Neural progenitor cell (in vitro differentiated cells): ENCODE measurements around the gene GSTM4. TPM values are rescaled to one million over a fixed set of nuclear protein-coding genes. Genes with fewer than 3 reads are reported as not detected.
A peak's percentile ranks its signal among the peaks of the same experiment; 100 is the strongest.

Experiments used
- DNase-seq: peaks from one replicate; pipeline ENCODE4 v3.0.0-alpha.2; 2016; ENCODE audit warnings: low spot score
- H2AFZ ChIP-seq: fragments of 200-600 bp; sonication (generic); replicated peaks from 2 replicates; pipeline ENCODE4 v1.6.1; 2016; ENCODE audit warnings: antibody characterized with exemption
- H3F3A ChIP-seq: fragments of 200-600 bp; sonication (generic); 2 replicates; pipeline ENCODE4 v1.6.1; 2016; ENCODE audit warnings: antibody characterized with exemption, low read depth
- H3K27ac ChIP-seq: fragments of 200-600 bp; sonication (generic); 2 replicates; pipeline ENCODE4 v1.5.1; 2016; ENCODE audit warnings: mild to moderate bottlenecking
- H3K27me3 ChIP-seq: fragments of 200-600 bp; sonication (generic); 2 replicates; pipeline ENCODE4 v1.6.1; 2016; ENCODE audit warnings: mild to moderate bottlenecking, moderate library complexity
- H3K36me3 ChIP-seq: fragments of 200-600 bp; sonication (generic); 2 replicates; pipeline ENCODE4 v1.5.1; 2016
- H3K4me1 ChIP-seq: fragments of 200-600 bp; sonication (generic); 2 replicates; pipeline ENCODE4 v1.6.1; 2016; ENCODE audit warnings: mixed run types
- H3K4me2 ChIP-seq: fragments of 200-600 bp; sonication (generic); 2 replicates; pipeline ENCODE4 v1.6.1; 2016
- H3K4me3 ChIP-seq: fragments of 200-600 bp; sonication (generic); 2 replicates; pipeline ENCODE4 v1.5.1; 2016
- H3K79me2 ChIP-seq: fragments of 200-600 bp; sonication (generic); 2 replicates; pipeline ENCODE4 v1.6.1; 2016; ENCODE audit warnings: low read depth
- H3K9ac ChIP-seq: fragments of 200-600 bp; sonication (generic); 2 replicates; pipeline ENCODE4 v1.6.1; 2016
- H3K9me3 ChIP-seq: fragments of 200-600 bp; sonication (generic); 2 replicates; pipeline ENCODE4 v1.5.1; 2016; ENCODE audit warnings: low read depth
- H4K20me1 ChIP-seq: fragments of 200-600 bp; sonication (generic); 2 replicates; pipeline ENCODE4 v1.6.1; 2016; ENCODE audit warnings: low read depth
- H3K27ac Mint-ChIP-seq: 3 replicates; pipeline ENCODE4 v1.8.0; 2021; ENCODE audit warnings: mixed read lengths
- H3K27me3 Mint-ChIP-seq: 2 replicates; pipeline ENCODE4 v1.8.0; 2022; ENCODE audit warnings: low read depth, mild to moderate bottlenecking, inconsistent platforms, moderate library complexity, mixed read lengths; ENCODE audit not compliant: insufficient read depth
- H3K36me3 Mint-ChIP-seq: 3 replicates; pipeline ENCODE4 v1.8.0; 2021; ENCODE audit warnings: mixed read lengths
- H3K4me1 Mint-ChIP-seq: 3 replicates; pipeline ENCODE4 v1.8.0; 2021; ENCODE audit warnings: mixed read lengths
- H3K4me3 Mint-ChIP-seq: 3 replicates; pipeline ENCODE4 v1.8.0; 2021; ENCODE audit warnings: mild to moderate bottlenecking, moderate library complexity, mixed read lengths
- H3K9me3 Mint-ChIP-seq: 3 replicates; pipeline ENCODE4 v1.8.0; 2020; ENCODE audit warnings: mixed read lengths
- EZH2 ChIP-seq: fragments of 200-600 bp; sonication (generic); IDR thresholded peaks from 2 replicates; pipeline ENCODE4 v1.6.1; 2017; ENCODE audit warnings: antibody characterized with exemption, mild to moderate bottlenecking, moderate library complexity
- EZH2phosphoT487 ChIP-seq: fragments of 200-600 bp; sonication (generic); IDR thresholded peaks from 2 replicates; pipeline ENCODE4 v1.6.1; 2017; ENCODE audit warnings: antibody characterized with exemption
- total RNA-seq: library from RNA; depleted of rRNA; stranded (reverse); fragments of >200 nt; gene quantifications from 2 replicates; pipeline ENCODE4 v1.2.3, GENCODE V29; 2015; ENCODE audit warnings: low replicate concordance
- TF ChIP-seq, protein P1 (sequence below): fragments of 200-600 bp; sonication (generic); IDR thresholded peaks from 2 replicates; pipeline ENCODE4 v1.5.1; 2017; ENCODE audit warnings: antibody characterized with exemption, mild to moderate bottlenecking

GSTM4 gene
- total RNA-seq, 1 donor from 2014 or later, result 4.3 TPM

DNA sequence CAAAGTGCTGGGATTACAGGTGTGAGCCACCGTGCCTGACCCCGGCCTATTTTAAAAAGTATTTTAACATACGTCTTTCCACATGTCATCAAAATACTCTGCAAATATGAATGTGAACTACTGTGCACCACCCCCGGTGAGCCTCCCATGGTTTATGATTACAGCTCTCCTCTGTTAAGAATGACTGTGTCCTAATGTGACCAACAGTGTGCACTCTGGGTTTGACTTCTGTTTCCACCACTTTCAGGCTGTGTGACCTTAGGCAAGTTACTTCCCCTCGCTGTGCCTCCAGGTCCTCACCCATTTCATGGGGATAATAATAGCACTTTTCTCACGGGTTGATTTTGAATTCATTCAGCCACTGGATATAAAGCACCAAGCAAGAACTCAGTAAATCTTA, 21.6 kb upstream of the GSTM4 start:
- peaks cover 4% of the 10 kb centered on the region for H3K27me3 Mint-ChIP-seq
- H3K4me3 Mint-ChIP-seq, result peak overlapping the region; percentile 19
- DNase-seq, result no peak
- Histone ChIP-seq H3K9ac (no peak overlapping the region), H2AFZ (no peak overlapping the region), H3K27ac (no peak overlapping the region), H3F3A (peaks cover 9% of the 10 kb centered on the region), H3K79me2 (no peaks in the 10 kb centered on the region), H3K36me3 (no peaks in the 10 kb centered on the region), H3K4me2 (no peak overlapping the region), H3K4me1 (peaks cover 27% of the 10 kb centered on the region), H3K9me3 (no peaks in the 10 kb centered on the region), H3K27me3 (no peaks in the 10 kb centered on the region), H4K20me1 (no peaks in the 10 kb centered on the region), H3K4me3 (no peak overlapping the region)
- H3K9me3 Mint-ChIP-seq, result no peaks in the 10 kb centered on the region
- peaks cover 28% of the 10 kb centered on the region for H3K4me1 Mint-ChIP-seq
- H3K36me3 Mint-ChIP-seq, result peaks cover 7% of the 10 kb centered on the region
- TF ChIP-seq EZH2phosphoT487, result no peak
- TF ChIP-seq, protein P1, sequence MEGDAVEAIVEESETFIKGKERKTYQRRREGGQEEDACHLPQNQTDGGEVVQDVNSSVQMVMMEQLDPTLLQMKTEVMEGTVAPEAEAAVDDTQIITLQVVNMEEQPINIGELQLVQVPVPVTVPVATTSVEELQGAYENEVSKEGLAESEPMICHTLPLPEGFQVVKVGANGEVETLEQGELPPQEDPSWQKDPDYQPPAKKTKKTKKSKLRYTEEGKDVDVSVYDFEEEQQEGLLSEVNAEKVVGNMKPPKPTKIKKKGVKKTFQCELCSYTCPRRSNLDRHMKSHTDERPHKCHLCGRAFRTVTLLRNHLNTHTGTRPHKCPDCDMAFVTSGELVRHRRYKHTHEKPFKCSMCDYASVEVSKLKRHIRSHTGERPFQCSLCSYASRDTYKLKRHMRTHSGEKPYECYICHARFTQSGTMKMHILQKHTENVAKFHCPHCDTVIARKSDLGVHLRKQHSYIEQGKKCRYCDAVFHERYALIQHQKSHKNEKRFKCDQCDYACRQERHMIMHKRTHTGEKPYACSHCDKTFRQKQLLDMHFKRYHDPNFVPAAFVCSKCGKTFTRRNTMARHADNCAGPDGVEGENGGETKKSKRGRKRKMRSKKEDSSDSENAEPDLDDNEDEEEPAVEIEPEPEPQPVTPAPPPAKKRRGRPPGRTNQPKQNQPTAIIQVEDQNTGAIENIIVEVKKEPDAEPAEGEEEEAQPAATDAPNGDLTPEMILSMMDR, result no peak
- H3K27ac Mint-ChIP-seq, result no peak overlapping the region

DNA sequence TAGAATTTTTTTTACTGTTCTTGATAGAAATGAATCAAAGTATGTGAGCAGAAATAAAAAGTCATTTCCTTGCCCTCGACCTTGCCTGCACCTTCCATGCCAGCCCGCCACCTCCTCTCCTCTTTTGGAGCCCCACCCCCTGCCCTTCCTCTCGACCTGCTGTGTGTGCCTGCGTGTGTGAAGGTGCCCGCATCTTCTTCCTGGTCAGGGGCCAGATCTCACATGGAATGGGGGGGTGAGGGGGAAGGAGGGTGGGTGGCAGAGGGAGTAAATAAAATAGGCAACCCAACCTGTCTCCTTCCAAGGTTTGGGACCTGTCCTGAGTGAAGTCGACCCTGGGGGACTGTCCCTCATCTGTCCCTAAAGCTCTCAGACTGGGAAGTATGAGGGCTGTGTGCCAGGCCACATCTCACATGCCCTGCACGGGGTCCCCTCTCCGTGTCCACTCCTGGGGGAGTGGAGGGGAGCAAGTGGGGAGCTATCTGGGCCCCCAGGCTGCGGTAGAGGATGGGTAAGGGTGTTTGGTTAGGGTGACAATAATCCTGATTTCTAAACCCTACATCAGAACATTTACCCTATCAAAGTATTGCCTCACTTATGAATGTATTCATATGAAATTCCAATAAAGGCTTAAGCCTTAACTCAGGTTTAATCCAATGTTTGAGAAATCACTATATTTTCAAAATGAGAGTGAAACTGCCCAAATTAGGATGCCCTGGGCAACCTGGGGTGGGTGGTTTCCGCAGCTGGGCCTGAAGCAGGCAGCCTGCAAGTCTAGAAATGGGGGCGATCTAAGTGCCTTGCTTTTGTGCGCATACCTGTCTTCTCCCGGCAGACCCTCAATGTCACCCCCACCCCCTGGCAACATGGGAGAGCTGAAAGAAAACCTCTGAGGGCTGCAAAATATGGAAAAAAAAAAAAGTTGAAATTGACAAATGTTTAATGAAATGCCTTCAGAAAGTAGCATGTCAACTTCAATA, 20.8 kb upstream of the GSTM4 start:
- Histone ChIP-seq H3K27me3 (no peaks in the 10 kb centered on the region), H3F3A (peaks cover 9% of the 10 kb centered on the region), H3K27ac (no peak overlapping the region), H3K4me2 (no peak overlapping the region), H2AFZ (no peak overlapping the region), H3K4me3 (no peak overlapping the region), H3K79me2 (no peaks in the 10 kb centered on the region), H3K9me3 (no peaks in the 10 kb centered on the region), H3K9ac (no peak overlapping the region), H4K20me1 (no peaks in the 10 kb centered on the region), H3K36me3 (no peaks in the 10 kb centered on the region), H3K4me1 (peaks cover 30% of the 10 kb centered on the region)
- DNase-seq, result no peak
- Mint-ChIP-seq H3K9me3 (no peaks in the 10 kb centered on the region), H3K27ac (no peak overlapping the region), H3K4me3 (no peak overlapping the region), H3K4me1 (peaks cover 32% of the 10 kb centered on the region), H3K27me3 (peaks cover 2% of the 10 kb centered on the region), H3K36me3 (peaks cover 4% of the 10 kb centered on the region)
- TF ChIP-seq, protein P1, result no peak
- TF ChIP-seq EZH2phosphoT487, result no peak
- TF ChIP-seq EZH2, result no peak

DNA sequence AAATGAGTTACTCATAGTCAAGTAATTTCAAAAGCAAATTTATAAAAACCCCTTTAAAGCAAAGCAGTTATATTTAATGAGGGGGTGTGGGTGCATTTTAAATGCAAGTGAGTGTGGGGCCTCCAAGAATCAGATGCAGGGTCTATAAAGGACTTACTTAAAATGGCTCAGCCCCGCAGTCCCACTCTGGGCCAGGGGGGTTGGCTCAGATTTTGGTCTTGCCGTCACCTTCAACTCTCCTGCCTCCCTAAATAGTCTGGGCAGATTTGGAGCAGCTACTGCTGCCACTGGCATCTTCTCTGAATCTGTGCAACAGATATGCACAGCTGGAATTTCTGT, 20.1 kb upstream of the GSTM4 start:
- DNase-seq, result no peak
- Histone ChIP-seq H3K4me2 (peak overlapping the region; percentile 13), H3K27ac (no peak overlapping the region), H2AFZ (no peak overlapping the region), H3K36me3 (no peaks in the 10 kb centered on the region), H3K4me3 (no peak overlapping the region), H4K20me1 (no peaks in the 10 kb centered on the region), H3K4me1 (peaks cover 30% of the 10 kb centered on the region), H3K27me3 (no peaks in the 10 kb centered on the region), H3K9ac (no peak overlapping the region), H3K79me2 (no peaks in the 10 kb centered on the region), H3F3A (peaks cover 9% of the 10 kb centered on the region), H3K9me3 (no peaks in the 10 kb centered on the region)
- peaks cover 34% of the 10 kb centered on the region for H3K4me1 Mint-ChIP-seq
- H3K27ac Mint-ChIP-seq, result no peak overlapping the region
- no peaks in the 10 kb centered on the region for H3K9me3 Mint-ChIP-seq
- H3K4me3 Mint-ChIP-seq, result no peak overlapping the region
- TF ChIP-seq EZH2, result no peak
- TF ChIP-seq, protein P1, result no peak
- TF ChIP-seq EZH2phosphoT487, result no peak
- peaks cover 2% of the 10 kb centered on the region for H3K27me3 Mint-ChIP-seq
- H3K36me3 Mint-ChIP-seq, result peaks cover 4% of the 10 kb centered on the region
